Hepatocyte (in vitro differentiated cells): ENCODE data around the gene HTT. TPM values are rescaled to one million over a fixed set of nuclear protein-coding genes. Genes with fewer than 3 reads are reported as not detected.

Source experiments
- DNase-seq: peaks from one replicate; pipeline ENCODE4 v3.0.0-alpha.2; 2016; ENCODE audit warnings: low spot score
- H2AFZ ChIP-seq: fragments of 200-600 bp; sonication (generic); 2 replicates; pipeline ENCODE4 v1.6.0; 2016; ENCODE audit warnings: antibody characterized with exemption, mild to moderate bottlenecking
- H3K27ac ChIP-seq: fragments of 200-600 bp; sonication (generic); 2 replicates; pipeline ENCODE4 v1.5.1; 2016; ENCODE audit warnings: mild to moderate bottlenecking
- H3K27me3 ChIP-seq: fragments of 200-600 bp; sonication (generic); 2 replicates; pipeline ENCODE4 v1.6.1; 2016
- H3K36me3 ChIP-seq: fragments of 200-600 bp; sonication (generic); replicated peaks from 2 replicates; pipeline ENCODE4 v1.5.1; 2016; ENCODE audit warnings: low read depth; ENCODE audit not compliant: insufficient read depth
- H3K4me1 ChIP-seq: fragments of 200-600 bp; sonication (generic); 2 replicates; pipeline ENCODE4 v1.5.1; 2016; ENCODE audit warnings: mild to moderate bottlenecking, moderate library complexity; ENCODE audit not compliant: insufficient read depth
- H3K4me2 ChIP-seq: fragments of 200-600 bp; sonication (generic); 2 replicates; pipeline ENCODE4 v1.6.0; 2016
- H3K4me3 ChIP-seq: fragments of 200-600 bp; sonication (generic); 2 replicates; pipeline ENCODE4 v1.5.1; 2016; ENCODE audit warnings: mild to moderate bottlenecking
- H3K79me2 ChIP-seq: fragments of 200-600 bp; sonication (generic); 2 replicates; pipeline ENCODE4 v1.6.0; 2017; ENCODE audit warnings: mild to moderate bottlenecking
- H3K9me2 ChIP-seq: fragments of 200-600 bp; sonication (generic); replicated peaks from 2 replicates; pipeline ENCODE4 v1.6.0; 2017; ENCODE audit warnings: mild to moderate bottlenecking; ENCODE audit not compliant: insufficient read depth
- H3K9me3 ChIP-seq: fragments of 200-600 bp; sonication (generic); 2 replicates; pipeline ENCODE4 v1.5.1; 2016; ENCODE audit warnings: low read depth, mild to moderate bottlenecking
- H4K20me1 ChIP-seq: fragments of 200-600 bp; sonication (generic); 2 replicates; pipeline ENCODE4 v1.6.0; 2016; ENCODE audit warnings: mild to moderate bottlenecking; ENCODE audit not compliant: insufficient read depth, poor library complexity, severe bottlenecking
- CTCF ChIP-seq: fragments of 200-600 bp; sonication (generic); IDR thresholded peaks from 2 replicates; pipeline ENCODE4 v1.5.1; 2016; ENCODE audit warnings: antibody characterized with exemption, mild to moderate bottlenecking; ENCODE audit not compliant: poor library complexity
- EZH2 ChIP-seq: fragments of 200-600 bp; sonication (generic); IDR thresholded peaks from 2 replicates; pipeline ENCODE4 v1.6.1; 2016; ENCODE audit warnings: antibody characterized with exemption, mild to moderate bottlenecking, borderline replicate concordance
- EZH2phosphoT487 ChIP-seq: fragments of 200-600 bp; sonication (generic); IDR thresholded peaks from one replicate; pipeline ENCODE4 v1.6.1; 2018; ENCODE audit warnings: antibody characterized with exemption, mild to moderate bottlenecking, low read depth, moderate library complexity; ENCODE audit not compliant: unreplicated experiment, severe bottlenecking
- WGBS: methylation state at CpG from one replicate; pipeline ENCODE4 v1.1.6; 2016; ENCODE audit warnings: low lambda C conversion rate; ENCODE audit errors: missing lambda C conversion rate; 5-methylcytosine and 5-hydroxymethylcytosine counted together
- polyA plus RNA-seq: library from polyadenylated mRNA; unstranded; fragments of >200 nt; fragmentation: Nextera tagmentation; extraction: Ambion mirVana; gene quantifications from 2 replicates; pipeline ENCODE4 v1.2.1, GENCODE V29; 2016
- total RNA-seq: library from RNA; depleted of rRNA; stranded (reverse); fragments of >200 nt; gene quantifications from 2 replicates; pipeline ENCODE4 v1.2.3, GENCODE V29; 2014

HTT gene
- total and polyA plus RNA-seq, 2 experiments from 2014 or later = 12.4 to 33.9 TPM

GRCh38 chr4:3193531-3194203, 119.2 kb downstream of the HTT start:
- Histone ChIP-seq H4K20me1 (no peaks in the 10 kb centered on the region), H3K27ac (no peak overlapping the region), H2AFZ (no peak overlapping the region), H3K4me1 (no peaks in the 10 kb centered on the region), H3K4me2 (no peak overlapping the region), H3K36me3 (peaks cover 3% of the 10 kb centered on the region), H3K9me2 (no peaks in the 10 kb centered on the region), H3K4me3 (no peak overlapping the region), H3K27me3 (no peaks in the 10 kb centered on the region), H3K9me3 (no peaks in the 10 kb centered on the region), H3K79me2 (no peaks in the 10 kb centered on the region)
- 87% methylated on average over 6 of the region's 6 CpGs for WGBS
- TF ChIP-seq EZH2phosphoT487 = no peak
- TF ChIP-seq EZH2 = no peak
- peak; percentile 51 for TF ChIP-seq CTCF
- no peak for DNase-seq

DNA sequence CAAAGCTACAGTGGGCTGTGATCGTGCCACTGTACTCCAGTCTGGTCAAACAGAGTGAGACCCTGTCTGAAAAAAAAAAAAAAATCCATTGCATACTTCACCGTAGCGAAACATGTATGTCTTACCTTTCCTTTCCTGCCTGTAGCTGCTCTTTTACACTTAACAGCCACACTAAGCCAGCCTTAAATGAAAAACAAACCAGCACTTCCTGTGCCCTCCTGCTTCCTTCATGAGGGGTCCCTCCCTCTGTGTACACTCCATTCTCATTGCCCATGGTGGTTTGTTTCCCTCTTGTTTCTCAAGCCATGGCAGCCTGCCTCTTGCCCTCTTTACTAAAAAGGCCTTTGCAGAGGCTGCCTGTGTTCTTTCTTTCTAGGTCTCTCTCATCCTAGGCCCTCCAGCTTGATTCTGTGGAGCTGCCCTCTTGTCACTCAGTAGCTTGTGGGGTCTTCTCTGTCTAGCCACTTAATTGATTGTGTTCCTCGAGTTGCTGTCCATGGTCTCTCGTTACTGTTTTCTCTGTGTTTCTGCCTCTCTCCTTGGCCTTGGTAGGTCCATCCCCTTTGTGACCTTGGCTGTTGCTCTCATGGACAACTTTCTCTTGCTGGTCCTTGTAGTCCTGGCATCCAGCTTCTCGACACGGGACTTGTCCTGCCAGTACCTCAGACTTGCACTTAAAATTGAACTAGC, 122.3 kb downstream of the HTT start:
- no peaks in the 10 kb centered on the region for H4K20me1 ChIP-seq
- no peaks in the 10 kb centered on the region for H3K4me1 ChIP-seq
- no peak overlapping the region for H2AFZ ChIP-seq
- no peaks in the 10 kb centered on the region for H3K36me3 ChIP-seq
- no peak overlapping the region for H3K27ac ChIP-seq
- TF ChIP-seq EZH2 (no peak), CTCF (no peak), EZH2phosphoT487 (no peak)
- no peaks in the 10 kb centered on the region for H3K79me2 ChIP-seq
- H3K4me3 ChIP-seq = no peak overlapping the region
- no peaks in the 10 kb centered on the region for H3K27me3 ChIP-seq
- no peak for DNase-seq
- H3K4me2 ChIP-seq = no peak overlapping the region
- no peaks in the 10 kb centered on the region for H3K9me3 ChIP-seq
- WGBS = 95% methylated on average over 7 of the region's 7 CpGs
- no peaks in the 10 kb centered on the region for H3K9me2 ChIP-seq

DNA sequence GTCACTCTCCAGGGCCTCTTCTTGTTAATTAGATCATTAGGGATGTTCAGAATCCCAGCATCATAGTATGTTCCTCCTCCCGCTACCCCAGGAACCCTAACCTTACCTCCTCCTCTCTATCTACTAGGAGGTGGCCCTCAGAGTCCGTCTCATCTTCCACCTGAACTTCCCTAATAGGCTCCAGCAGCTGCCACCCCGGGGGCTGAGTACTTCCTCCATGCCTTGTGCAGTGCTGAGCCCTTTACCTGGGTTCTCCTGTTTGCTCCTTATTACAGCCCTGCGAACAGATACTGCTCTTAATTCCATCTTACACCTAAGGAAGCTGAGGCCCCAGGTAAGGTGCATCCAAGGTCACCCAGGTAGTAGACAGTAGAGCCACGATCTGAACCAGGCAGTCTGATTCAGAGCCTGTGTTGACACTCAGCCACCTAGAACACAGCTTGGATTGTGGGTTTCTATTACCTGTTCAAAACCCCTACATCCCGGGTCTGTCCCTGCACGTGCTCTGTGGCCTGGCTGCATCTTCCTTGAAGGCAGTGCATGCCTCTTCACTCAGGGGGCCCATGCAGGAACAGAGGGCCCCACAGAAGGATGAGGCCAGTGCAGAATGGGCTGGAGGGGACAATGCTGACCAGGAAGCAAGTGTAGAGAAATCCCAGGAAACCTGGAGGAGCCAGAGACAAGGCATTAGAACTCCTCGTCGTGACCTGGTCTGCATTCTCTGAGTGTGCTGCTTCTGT, 123.1 kb downstream of the HTT start:
- TF ChIP-seq CTCF = no peak
- TF ChIP-seq EZH2phosphoT487 = no peak
- TF ChIP-seq EZH2 = no peak
- Histone ChIP-seq H3K4me2 (no peak overlapping the region), H3K9me2 (no peaks in the 10 kb centered on the region), H3K79me2 (no peaks in the 10 kb centered on the region), H4K20me1 (no peaks in the 10 kb centered on the region), H3K27me3 (no peaks in the 10 kb centered on the region), H3K36me3 (no peaks in the 10 kb centered on the region), H3K4me1 (no peaks in the 10 kb centered on the region), H3K9me3 (no peaks in the 10 kb centered on the region), H3K27ac (no peak overlapping the region), H2AFZ (no peak overlapping the region), H3K4me3 (no peak overlapping the region)
- no peak for DNase-seq
- WGBS = 96% methylated on average over 9 of the region's 9 CpGs
